Uterus (tissue), 2 donors: Measurements from ENCODE around the gene DUS4L.

ENCODE experiments used
- POLR2A ChIP-seq, 2 donors: fragments of 450-650 bp; IDR thresholded peaks; one replicate each; pipeline ENCODE4 v1.6.1; 2016; ENCODE audit warnings: antibody characterized with exemption in 2 of 2, mild to moderate bottlenecking in 1 of 2, moderate library complexity in 1 of 2
- TF ChIP-seq, protein P1 (sequence below), 4 experiments: fragments of 200-600 bp in 2 of 4; fragments of 450-650 bp in 2 of 4; sonication (generic) in 2 of 4; IDR thresholded peaks; one replicate each; pipeline ENCODE4 v1.5.1; 2016 to 2019; ENCODE audit warnings: antibody characterized with exemption in 4 of 4, mild to moderate bottlenecking in 2 of 4, moderate library complexity in 1 of 4

GRCh38 chr7:107591421-107591820 lies 27.6 kb downstream of the DUS4L start:
- TF ChIP-seq, protein P1, sequence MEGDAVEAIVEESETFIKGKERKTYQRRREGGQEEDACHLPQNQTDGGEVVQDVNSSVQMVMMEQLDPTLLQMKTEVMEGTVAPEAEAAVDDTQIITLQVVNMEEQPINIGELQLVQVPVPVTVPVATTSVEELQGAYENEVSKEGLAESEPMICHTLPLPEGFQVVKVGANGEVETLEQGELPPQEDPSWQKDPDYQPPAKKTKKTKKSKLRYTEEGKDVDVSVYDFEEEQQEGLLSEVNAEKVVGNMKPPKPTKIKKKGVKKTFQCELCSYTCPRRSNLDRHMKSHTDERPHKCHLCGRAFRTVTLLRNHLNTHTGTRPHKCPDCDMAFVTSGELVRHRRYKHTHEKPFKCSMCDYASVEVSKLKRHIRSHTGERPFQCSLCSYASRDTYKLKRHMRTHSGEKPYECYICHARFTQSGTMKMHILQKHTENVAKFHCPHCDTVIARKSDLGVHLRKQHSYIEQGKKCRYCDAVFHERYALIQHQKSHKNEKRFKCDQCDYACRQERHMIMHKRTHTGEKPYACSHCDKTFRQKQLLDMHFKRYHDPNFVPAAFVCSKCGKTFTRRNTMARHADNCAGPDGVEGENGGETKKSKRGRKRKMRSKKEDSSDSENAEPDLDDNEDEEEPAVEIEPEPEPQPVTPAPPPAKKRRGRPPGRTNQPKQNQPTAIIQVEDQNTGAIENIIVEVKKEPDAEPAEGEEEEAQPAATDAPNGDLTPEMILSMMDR (IDR thresholded peaks at IDR 0.05), result no peak
- TF ChIP-seq POLR2A (IDR thresholded peaks at IDR 0.05), result no peak
